ENCODE data around the gene ZNF804B.

Gene ZNF804B

GRCh38 chr7:89001306-89001705 is 241.8 kb downstream of the ZNF804B start:
- DNase-seq, result no peak

GRCh38 chr7:89002981-89003956 is 243.8 kb downstream of the ZNF804B start:
- DNase-seq, result no peak

- no peak for DNase-seq
Observed at GRCh38 chr7:89012016-89012415, 252.5 kb downstream of the ZNF804B start.

- no peak for DNase-seq
Observed at GRCh38 chr7:89017695-89018094, 258.2 kb downstream of the ZNF804B start.

- no peak for DNase-seq
Observed at GRCh38 chr7:89021741-89022140, 262.2 kb downstream of the ZNF804B start.

GRCh38 chr7:89023206-89023605 is 263.7 kb downstream of the ZNF804B start:
- no peak for DNase-seq

GRCh38 chr7:89023877-89024276 is 264.4 kb downstream of the ZNF804B start:
- DNase-seq, result no peak

GRCh38 chr7:89027781-89028180 is 268.3 kb downstream of the ZNF804B start:
- no peak for DNase-seq

- no peak for DNase-seq
Observed at GRCh38 chr7:89028319-89028718, 268.8 kb downstream of the ZNF804B start.

- DNase-seq, result no peak
Observed at GRCh38 chr7:89029864-89030263, 270.4 kb downstream of the ZNF804B start.

GRCh38 chr7:89041240-89041639 is 281.7 kb downstream of the ZNF804B start:
- no peak for DNase-seq

GRCh38 chr7:89042940-89043339 is 283.4 kb downstream of the ZNF804B start:
- no peak for DNase-seq

- DNase-seq, result no peak
Observed at GRCh38 chr7:89049043-89049442, 289.5 kb downstream of the ZNF804B start.

- DNase-seq, result no peak
Observed at GRCh38 chr7:89053130-89053529, 293.6 kb downstream of the ZNF804B start.

- DNase-seq, result no peak
Observed at GRCh38 chr7:89054361-89054760, 294.9 kb downstream of the ZNF804B start.

GRCh38 chr7:89060234-89060633 is 300.7 kb downstream of the ZNF804B start:
- DNase-seq, result no peak

GRCh38 chr7:89064831-89065230 is 305.3 kb downstream of the ZNF804B start:
- DNase-seq, result no peak

GRCh38 chr7:89067048-89067447 is 307.5 kb downstream of the ZNF804B start:
- no peak for DNase-seq

GRCh38 chr7:89072081-89072480 is 312.6 kb downstream of the ZNF804B start:
- no peak for DNase-seq

GRCh38 chr7:89073776-89074175 is 314.3 kb downstream of the ZNF804B start:
- DNase-seq, result no peak

- no peak for DNase-seq
Observed at GRCh38 chr7:89077992-89078391, 318.5 kb downstream of the ZNF804B start.

GRCh38 chr7:89085580-89085979 is 326.1 kb downstream of the ZNF804B start:
- DNase-seq, result no peak

GRCh38 chr7:89091550-89091949 is 332.1 kb downstream of the ZNF804B start:
- no peak for DNase-seq

- DNase-seq, result no peak
Observed at GRCh38 chr7:89094269-89094668, 334.8 kb downstream of the ZNF804B start.

- no peak for DNase-seq
Observed at GRCh38 chr7:89103564-89103963, 344.1 kb downstream of the ZNF804B start.
